H1 (cell line): ENCODE data around the gene BORCS8. TPM values are rescaled to one million over a fixed set of nuclear protein-coding genes. Genes with fewer than 3 reads are reported as not detected.

ENCODE experiments used
- GABPA ChIP-seq: IDR thresholded peaks from 2 replicates; pipeline ENCODE4 v1.6.1; 2011; ENCODE audit warnings: mild to moderate bottlenecking, low read length, moderate library complexity, borderline replicate concordance; ENCODE audit not compliant: insufficient read depth
- KDM1A ChIP-seq: fragments of 200-600, 300-600 bp; sonication (generic); IDR thresholded peaks from 2 replicates; pipeline ENCODE4 v1.7.1; 2016; ENCODE audit warnings: mild to moderate bottlenecking, low read length, borderline replicate concordance
- KDM4A ChIP-seq: IDR thresholded peaks from one replicate; pipeline ENCODE4 v1.7.1; 2012; ENCODE audit warnings: low read depth, mild to moderate bottlenecking, moderate library complexity, low read length, inconsistent platforms; ENCODE audit not compliant: severe bottlenecking
- POLR2A ChIP-seq, 2 experiments: IDR thresholded peaks; 1 replicate in 1 of 2; 2 replicates in 1 of 2; pipeline ENCODE4 v1.6.1; 2011; ENCODE audit warnings: low read depth in 2 of 2, low read length in 2 of 2, mild to moderate bottlenecking in 2 of 2; ENCODE audit errors: control extremely low read depth in 1 of 2
- SP4 ChIP-seq: IDR thresholded peaks from 2 replicates; pipeline ENCODE4 v1.6.1; 2012; ENCODE audit warnings: low read length, inconsistent platforms
- TCF12 ChIP-seq: IDR thresholded peaks from 2 replicates; pipeline ENCODE4 v1.6.1; 2011; ENCODE audit warnings: low read depth, mild to moderate bottlenecking, low read length
- polyA plus RNA-seq, 7 experiments: library from polyadenylated mRNA; depleted of rRNA in 3 of 7; stranded (reverse) in 5 of 7; unstranded in 2 of 7; fragments of >200 nt in 5 of 7; fragments of 200-250 nt in 2 of 7; gene quantifications; 1 replicate in 5 of 7; 2 replicates in 1 of 7; 4 replicates in 1 of 7; pipeline versions ENCODE4 v1.2.1 to v1.2.3, GENCODE V29; 2011 to 2013; ENCODE audit warnings: missing spikeins in 2 of 7, mixed read lengths in 2 of 7
- total RNA-seq: library from RNA; stranded (reverse); fragmentation: NEBNext Ultra II Directional; extraction: Animal tissue kit (Norgen Biotek cat#: 25700); gene quantifications from 2 replicates; pipeline ENCODE4 v1.2.1, GENCODE V29; 2021

BORCS8 gene
- total and polyA plus RNA-seq, 2 of the 8 experiments (the other 6 are each of a cell fraction or from before 2014, with no cell fraction given): 15.0 to 15.9 TPM

DNA sequence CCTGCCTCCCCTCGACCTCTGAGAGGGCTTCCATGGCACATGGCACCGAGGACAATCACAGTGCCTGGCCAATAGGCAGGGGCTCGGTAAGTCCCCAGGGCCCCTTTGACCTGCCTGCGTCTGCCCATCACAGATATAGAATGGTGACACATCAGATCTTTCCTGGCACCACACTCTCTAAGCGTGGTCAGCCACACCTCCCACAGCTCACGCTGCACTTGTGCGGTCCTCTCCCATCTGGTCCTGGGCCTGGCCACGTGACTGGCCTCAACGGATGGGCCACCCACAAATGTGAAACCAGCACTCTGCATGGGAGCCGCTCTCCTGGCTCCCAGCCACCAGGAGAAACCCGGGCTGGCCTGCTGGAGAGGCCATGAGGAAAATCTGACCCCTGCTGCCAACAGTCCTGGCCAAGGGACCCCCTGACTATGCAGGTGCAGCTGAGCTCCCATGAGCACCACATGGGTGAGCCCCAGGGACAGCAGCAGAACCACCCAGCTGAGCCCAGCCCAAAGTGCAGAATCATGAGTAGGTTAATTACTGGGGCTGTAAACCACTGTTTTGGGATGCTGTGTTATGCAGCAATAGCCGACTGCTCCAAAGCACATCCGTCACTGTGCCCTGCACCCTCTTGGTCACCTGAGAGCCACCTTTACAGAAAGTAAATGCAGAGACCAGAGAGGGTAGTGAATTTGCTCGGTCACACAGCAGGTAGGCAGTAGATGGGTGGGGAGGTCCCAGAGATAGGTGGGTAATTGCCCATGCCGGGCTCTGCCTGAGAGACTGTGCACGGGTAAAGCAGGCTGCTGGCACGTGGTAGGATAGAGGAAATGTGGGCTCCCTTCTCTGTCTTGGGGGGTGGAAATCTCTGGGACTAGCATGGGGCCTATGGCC is 12.2 kb downstream of the BORCS8 start (continued):
- no peak for TF ChIP-seq POLR2A (IDR thresholded peaks at IDR 0.05; ENCODE audit: control extremely low read depth in 1 of 2, low read depth in 2 of 2, low read length in 2 of 2)
- TF ChIP-seq TCF12: no peak
- TF ChIP-seq GABPA: no peak
- TF ChIP-seq KDM4A: no peak
- TF ChIP-seq SP4: no peak
- no peak for TF ChIP-seq KDM1A
